ENCODE results near the gene SLC2A4.

Gene SLC2A4

DNA sequence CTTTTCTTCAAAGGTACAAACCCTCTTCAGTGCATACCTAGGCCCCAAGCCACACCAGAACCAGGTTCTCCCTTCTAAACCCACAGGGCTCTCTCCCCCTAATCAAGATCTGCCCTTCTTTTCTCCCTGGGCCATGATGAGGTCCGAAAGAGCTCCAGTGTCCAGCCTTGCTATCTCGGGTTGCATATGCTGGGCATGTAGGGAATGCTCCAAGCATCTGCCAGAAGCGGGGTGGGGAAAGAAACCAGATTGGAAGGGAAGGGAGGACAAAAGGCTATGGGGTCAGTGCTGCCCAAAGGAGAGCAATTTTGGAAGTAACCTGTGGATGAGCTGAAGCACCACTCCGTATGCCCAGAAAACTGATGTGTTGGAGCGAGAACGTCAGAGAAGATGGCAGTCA, 32.3 kb upstream of the SLC2A4 start:
- no peak for DNase-seq

- no peak for DNase-seq
Measured at GRCh38 chr17:7249830-7250229, 31.7 kb upstream of the SLC2A4 start.

GRCh38 chr17:7250695-7251627, 30.6 kb upstream of the SLC2A4 start:
- DNase-seq: no peak

DNA sequence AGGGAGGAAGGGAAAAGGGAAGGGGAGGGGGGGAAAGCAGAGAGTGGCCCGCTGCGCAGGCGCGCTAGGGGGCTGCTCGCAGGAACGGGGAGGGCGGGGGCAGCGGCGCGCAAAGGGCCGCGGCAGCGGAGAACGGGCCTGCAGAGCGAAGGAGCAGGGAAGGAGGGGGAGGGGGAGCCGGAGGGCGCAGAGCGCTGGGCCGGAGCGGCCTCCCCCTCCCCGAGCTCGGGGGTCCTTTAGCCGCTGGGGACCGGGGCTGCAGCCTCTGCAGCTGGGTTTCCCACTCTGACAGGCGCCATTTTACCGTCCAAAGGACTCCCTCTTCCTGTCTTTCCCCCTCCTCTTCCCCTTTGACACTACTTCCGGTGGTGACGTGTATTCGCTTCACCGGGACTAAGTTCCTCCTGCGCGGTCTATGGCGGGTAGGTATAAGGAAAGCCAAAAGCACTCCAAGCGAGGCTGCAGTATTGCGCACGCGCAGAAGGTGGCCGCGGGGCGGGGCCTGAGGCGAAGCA, 29.8 kb upstream of the SLC2A4 start, which contains the start of gene CTDNEP1:
Gene CTDNEP1 (minus strand): TSS at position 74 of the 515 bp plus-strand sequence. CDS start 438 bp downstream, outside the sequence.
- DNase-seq: peak; percentile 85

DNA sequence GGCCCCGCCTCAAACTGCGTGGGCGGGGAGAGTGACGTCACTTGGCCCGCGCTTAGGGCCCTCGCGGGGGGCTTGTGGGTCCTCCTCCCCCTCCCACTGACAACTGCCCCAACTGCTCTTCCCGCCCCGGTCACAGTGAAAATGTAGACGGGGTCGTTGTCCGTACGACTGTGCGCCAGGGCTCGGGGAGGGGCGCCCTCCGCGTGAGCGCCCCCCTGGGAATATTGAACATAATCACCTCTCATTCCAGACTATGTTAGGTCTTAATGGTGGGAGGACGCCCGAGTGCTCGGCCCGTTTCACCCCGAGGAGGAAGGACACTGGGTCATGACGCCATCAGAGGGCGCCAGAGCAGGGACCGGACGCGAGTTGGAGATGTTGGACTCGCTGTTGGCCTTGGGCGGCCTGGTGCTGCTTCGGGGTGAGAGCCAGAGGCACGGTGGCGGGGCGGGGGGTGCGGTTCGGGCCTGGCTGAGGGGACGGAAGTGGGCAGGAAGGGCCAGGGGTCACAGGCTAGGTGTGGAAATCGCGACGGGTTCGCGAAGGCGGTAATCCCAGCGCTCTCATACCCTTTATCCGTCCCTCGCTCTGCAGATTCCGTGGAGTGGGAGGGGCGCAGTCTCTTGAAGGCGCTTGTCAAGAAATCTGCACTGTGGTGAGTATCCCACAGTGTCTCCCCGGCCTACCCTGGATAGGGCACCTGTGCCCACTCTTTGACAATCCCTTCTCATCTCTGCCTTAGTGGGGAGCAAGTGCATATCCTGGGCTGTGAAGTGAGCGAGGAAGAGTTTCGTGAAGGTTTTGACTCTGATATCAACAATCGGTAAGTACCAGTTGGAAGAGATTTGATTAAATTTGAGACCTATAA, 29.1 kb upstream of the SLC2A4 start, which contains the start of gene ELP5:
Gene ELP5 (plus strand): TSS at position 40 of the 868 bp plus-strand sequence. CDS start 336 bp downstream, at position 376.
- peak; percentile 85 for DNase-seq

- no peak for DNase-seq
Measured at GRCh38 chr17:7253082-7253481, 28.4 kb upstream of the SLC2A4 start.

DNA sequence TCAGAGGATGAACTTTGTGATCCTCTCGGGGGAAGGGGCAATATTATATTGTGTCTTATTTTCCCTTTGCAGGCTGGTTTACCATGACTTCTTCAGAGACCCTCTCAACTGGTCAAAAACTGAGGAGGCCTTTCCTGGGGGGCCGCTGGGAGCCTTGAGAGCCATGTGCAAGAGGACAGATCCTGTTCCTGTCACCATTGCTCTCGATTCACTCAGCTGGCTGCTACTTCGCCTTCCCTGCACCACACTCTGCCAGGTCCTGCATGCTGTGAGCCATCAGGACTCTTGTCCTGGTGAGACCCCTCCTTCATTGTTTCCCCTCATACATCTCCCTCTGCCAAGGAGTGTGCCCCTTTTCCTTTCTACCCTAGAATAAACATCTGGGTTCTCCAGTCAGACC, 27.0 kb upstream of the SLC2A4 start:
- no peak for DNase-seq

DNA sequence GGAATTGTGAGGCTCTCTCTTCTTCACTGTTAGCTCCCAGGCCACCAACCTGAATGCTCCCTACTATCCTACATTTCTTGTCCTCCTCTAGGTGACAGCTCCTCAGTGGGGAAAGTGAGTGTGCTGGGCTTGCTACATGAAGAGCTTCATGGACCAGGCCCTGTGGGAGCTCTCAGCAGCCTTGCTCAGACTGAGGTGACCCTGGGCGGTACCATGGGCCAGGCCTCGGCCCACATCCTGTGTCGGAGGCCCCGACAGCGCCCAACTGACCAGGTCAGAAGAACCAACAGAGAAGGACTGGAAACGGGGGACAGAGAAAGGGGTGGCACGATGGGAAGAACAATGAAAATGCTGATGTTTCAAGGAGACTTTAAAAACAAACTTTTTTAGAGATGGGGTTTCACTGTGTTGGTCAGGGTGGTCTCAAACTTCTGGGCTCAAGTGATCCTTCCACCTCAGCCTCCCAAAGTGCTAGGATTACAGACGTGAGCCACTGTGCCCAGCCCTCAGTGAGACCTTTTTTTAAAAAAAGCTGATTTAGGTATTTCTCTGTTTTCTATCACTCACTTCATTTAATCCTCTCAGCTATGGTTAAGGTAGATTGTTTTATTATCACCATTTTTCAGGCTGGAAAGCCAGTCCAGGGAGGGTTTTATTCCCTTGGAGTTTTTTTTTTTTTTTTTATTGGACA, 24.6 kb upstream of the SLC2A4 start:
- DNase-seq: no peak

- DNase-seq: no peak
Measured at GRCh38 chr17:7258731-7259554, 22.6 kb upstream of the SLC2A4 start.

DNA sequence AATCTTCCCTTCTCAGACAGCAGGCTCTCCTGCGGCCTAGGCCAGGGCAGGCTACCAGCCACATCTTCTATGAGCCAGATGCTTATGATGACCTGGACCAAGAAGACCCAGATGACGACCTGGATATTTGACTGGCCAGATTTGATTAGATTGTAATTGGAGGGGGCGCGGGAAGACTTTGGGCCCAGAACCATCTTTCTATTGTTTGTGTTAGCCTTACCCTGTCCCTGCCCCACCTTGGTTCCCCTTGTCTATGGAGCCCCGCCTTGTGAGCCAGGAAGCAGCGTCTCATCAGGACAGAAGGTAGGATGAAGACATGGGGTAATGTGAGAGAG, 22.0 kb upstream of the SLC2A4 start:
- no peak for DNase-seq

DNA sequence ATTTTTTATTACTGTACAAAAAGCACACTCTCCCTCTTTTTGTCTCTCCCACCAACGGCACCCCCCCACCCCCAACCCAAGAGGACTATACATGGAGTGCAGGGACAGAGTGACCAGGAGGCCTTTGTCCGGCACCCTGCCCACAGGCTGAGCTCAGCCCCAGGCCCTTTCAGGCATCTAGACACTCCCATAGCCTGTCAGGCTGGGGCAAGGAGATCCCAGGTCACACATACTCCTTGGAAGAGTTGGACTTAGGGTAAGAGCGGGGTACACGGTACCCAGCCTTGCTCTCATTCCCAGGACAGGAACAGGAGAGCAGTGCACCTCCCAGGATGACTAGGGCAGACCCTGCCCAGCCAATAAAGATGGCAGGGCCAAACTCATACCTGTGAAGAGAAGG, 21.4 kb upstream of the SLC2A4 start:
- DNase-seq: no peak

- DNase-seq: no peak
Measured at GRCh38 chr17:7260651-7261378, 20.7 kb upstream of the SLC2A4 start.

GRCh38 chr17:7261379-7262191, 19.9 kb upstream of the SLC2A4 start:
- no peak for DNase-seq

DNA sequence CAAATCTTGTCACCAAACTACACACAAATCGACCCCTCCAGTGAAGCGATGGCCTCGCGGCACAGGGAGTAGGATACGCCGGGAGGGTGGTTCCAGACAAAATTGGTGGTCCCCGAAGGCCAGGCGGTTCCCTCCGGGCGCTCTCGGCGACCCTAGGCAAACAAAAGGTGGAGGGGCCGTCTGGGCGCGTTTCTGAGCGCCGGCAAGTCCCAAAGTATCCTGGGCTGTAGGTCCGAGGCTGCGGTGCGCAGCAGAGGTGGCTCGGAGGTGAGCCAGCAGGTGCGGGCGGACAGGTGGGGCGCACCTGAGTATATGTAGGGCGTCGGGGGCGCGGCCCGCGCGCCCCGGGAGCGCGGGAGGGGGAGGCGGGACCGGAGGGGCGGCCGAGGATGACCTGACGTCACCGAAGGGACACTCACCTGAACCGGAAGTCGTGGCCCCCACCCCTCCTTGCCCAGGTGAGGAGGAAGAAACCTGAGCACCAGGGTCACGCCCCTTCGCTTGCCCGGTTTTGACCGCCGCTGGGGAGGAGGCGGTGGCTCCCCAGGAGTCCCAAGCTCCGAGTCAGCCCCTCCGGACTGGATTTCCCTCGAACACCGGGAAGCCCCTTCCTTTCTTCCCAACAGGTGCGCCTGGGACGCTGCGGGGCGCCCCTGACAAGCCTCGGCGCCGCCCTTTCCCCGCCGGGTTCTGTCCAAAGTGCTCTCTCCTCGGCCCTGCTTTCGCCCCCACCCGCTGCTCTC, 19.2 kb upstream of the SLC2A4 start, which contains the start of gene CLDN7:
Gene CLDN7 (minus strand): TSS at position 287 of the 743 bp plus-strand sequence. CDS start 435 bp downstream, outside the sequence.
- no peak for DNase-seq

GRCh38 chr17:7262935-7263800, 18.4 kb upstream of the SLC2A4 start:
- DNase-seq: no peak

- no peak for DNase-seq
Measured at GRCh38 chr17:7263801-7264078, 17.8 kb upstream of the SLC2A4 start.

- no peak for DNase-seq
Measured at GRCh38 chr17:7266784-7267183, 14.7 kb upstream of the SLC2A4 start.

DNA sequence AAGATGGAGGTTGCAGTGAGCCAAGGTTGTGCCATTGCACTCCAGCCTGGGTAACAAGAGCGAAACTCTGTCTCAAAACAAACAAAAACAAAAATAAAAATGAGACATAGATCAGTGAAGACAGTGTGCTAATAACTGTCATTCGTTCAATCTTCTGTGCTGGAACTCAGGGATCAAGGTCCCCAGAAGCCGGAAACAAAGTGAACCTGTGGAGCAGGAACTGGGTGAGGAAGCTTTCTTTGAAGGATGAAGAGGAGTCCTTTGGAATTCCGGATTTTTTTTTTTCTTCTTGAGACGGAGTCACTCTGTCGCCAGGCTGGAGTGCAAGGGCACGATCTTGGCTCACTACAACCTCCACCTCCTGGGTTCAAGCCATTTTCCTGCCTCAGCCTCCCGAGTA, 2.1 kb upstream of the SLC2A4 start:
- no peak for DNase-seq

Data from KG1 (cell line).